ENCODE measurements around the gene OR7G3.

Gene OR7G3

GRCh38 chr19:9165261-9165660 lies 38.5 kb upstream of the OR7G3 start:
- Histone ChIP-seq H3K9ac (ENCODE audit: low read length) (no peak overlapping the region), H3K36me3 (ENCODE audit: control insufficient read depth in 1 of 2, insufficient read depth in 2 of 2, low read length in 2 of 2) (peaks cover 30 to 36% of the 10 kb centered on the region in 2 experiments), H2BK120ac (ENCODE audit: insufficient read depth, low read length, poor library complexity) (no peak overlapping the region), H2BK12ac (ENCODE audit: low read length) (no peak overlapping the region), H2BK5ac (ENCODE audit: low read depth, low read length, poor library complexity) (no peak overlapping the region), H4K12ac (ENCODE audit: low read depth, low read length) (no peak overlapping the region), H4K91ac (ENCODE audit: low read depth, low read length) (no peak overlapping the region), H3K4ac (ENCODE audit: low read depth, low read length) (no peak overlapping the region), H2AK5ac (ENCODE audit: low read length) (no peak overlapping the region), H3K79me1 (ENCODE audit: low read length) (no peaks in the 10 kb centered on the region), H3K14ac (ENCODE audit: low read length) (no peak overlapping the region), H3K79me2 (ENCODE audit: control insufficient read depth, insufficient read depth, low read length, poor library complexity) (no peaks in the 10 kb centered on the region), H3K23ac (ENCODE audit: low read length) (no peak overlapping the region), H4K8ac (ENCODE audit: low read depth, low read length) (no peak overlapping the region), H3K27ac (ENCODE audit: low read depth, low read length) (no peak overlapping the region), H2AFZ (ENCODE audit: insufficient read depth, low read length, poor library complexity) (no peak overlapping the region), H3K4me3 (ENCODE audit: low read depth, low read length) (no peak overlapping the region), H3K18ac (ENCODE audit: low read length) (no peak overlapping the region), H3K27me3 (ENCODE audit: insufficient read depth, low read length) (no peaks in the 10 kb centered on the region), H3K9me3 (ENCODE audit: insufficient read depth, low read depth, low read length) (peaks cover 12% of the 10 kb centered on the region), H3K4me1 (ENCODE audit: control insufficient read depth in 1 of 2, insufficient read depth in 2 of 2, low read length in 2 of 2) (no peaks in the 10 kb centered on the region), H3K4me2 (ENCODE audit: low read length) (no peak overlapping the region)
- no peak for DNase-seq
- no CpG with 5 or more reads among the region's 3 CpGs for WGBS (ENCODE audit: extremely low coverage, insufficient coverage, insufficient read length)

GRCh38 chr19:9161427-9161826 lies 34.7 kb upstream of the OR7G3 start:
- no peak overlapping the region for H3K23ac ChIP-seq (ENCODE audit: low read length)
- no peak overlapping the region for H2BK12ac ChIP-seq (ENCODE audit: low read length)
- no peaks in the 10 kb centered on the region for H3K79me1 ChIP-seq (ENCODE audit: low read length)
- H3K14ac ChIP-seq (ENCODE audit: low read length), result no peak overlapping the region
- DNase-seq, result no peak
- no peak overlapping the region for H2AFZ ChIP-seq (ENCODE audit: insufficient read depth, low read length, poor library complexity)
- no peak overlapping the region for H4K12ac ChIP-seq (ENCODE audit: low read depth, low read length)
- no CpG with 5 or more reads among the region's 12 CpGs for WGBS (ENCODE audit: extremely low coverage, insufficient coverage, insufficient read length)
- H4K91ac ChIP-seq (ENCODE audit: low read depth, low read length), result no peak overlapping the region
- H3K27me3 ChIP-seq (ENCODE audit: insufficient read depth, low read length), result no peaks in the 10 kb centered on the region
- no peak overlapping the region for H3K4me2 ChIP-seq (ENCODE audit: low read length)
- H3K79me2 ChIP-seq (ENCODE audit: control insufficient read depth, insufficient read depth, low read length, poor library complexity), result no peaks in the 10 kb centered on the region
- no peak overlapping the region for H2BK120ac ChIP-seq (ENCODE audit: insufficient read depth, low read length, poor library complexity)
- peaks cover 61 to 71% of the 10 kb centered on the region in 2 experiments for H3K36me3 ChIP-seq (ENCODE audit: control insufficient read depth in 1 of 2, insufficient read depth in 2 of 2, low read length in 2 of 2)
- H2AK5ac ChIP-seq (ENCODE audit: low read length), result no peak overlapping the region
- no peak overlapping the region for H2BK5ac ChIP-seq (ENCODE audit: low read depth, low read length, poor library complexity)
- no peak overlapping the region for H4K8ac ChIP-seq (ENCODE audit: low read depth, low read length)
- no peak overlapping the region for H3K27ac ChIP-seq (ENCODE audit: low read depth, low read length)
- no peaks in the 10 kb centered on the region for H3K4me1 ChIP-seq (ENCODE audit: control insufficient read depth in 1 of 2, insufficient read depth in 2 of 2, low read length in 2 of 2)
- no peak overlapping the region for H3K18ac ChIP-seq (ENCODE audit: low read length)
- peaks cover 20% of the 10 kb centered on the region for H3K9me3 ChIP-seq (ENCODE audit: insufficient read depth, low read depth, low read length)
- H3K4ac ChIP-seq (ENCODE audit: low read depth, low read length), result no peak overlapping the region
- H3K9ac ChIP-seq (ENCODE audit: low read length), result no peak overlapping the region
- H3K4me3 ChIP-seq (ENCODE audit: low read depth, low read length), result no peak overlapping the region

DNA sequence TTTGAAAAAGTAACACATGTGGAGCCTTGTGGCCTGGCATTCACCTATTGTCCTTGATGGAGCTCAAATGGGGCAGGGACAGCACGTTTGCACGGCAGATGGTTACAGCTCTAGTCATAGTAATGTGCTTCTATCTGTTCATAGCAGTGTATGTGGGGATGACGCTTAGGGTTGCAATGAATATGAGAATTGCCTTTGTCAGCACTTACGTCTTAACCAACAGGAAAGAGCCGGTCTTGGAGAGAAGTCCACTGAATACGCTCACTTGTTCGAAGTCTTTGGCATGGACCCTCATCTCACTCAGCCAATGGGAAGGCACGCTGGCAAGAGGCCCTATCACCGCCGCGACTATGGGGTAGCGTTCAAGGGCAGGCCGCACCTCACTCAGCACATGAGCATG lies 33.1 kb upstream of the OR7G3 start:
- Histone ChIP-seq H2BK120ac (ENCODE audit: insufficient read depth, low read length, poor library complexity) (no peak overlapping the region), H3K18ac (ENCODE audit: low read length) (no peak overlapping the region), H3K4me1 (ENCODE audit: control insufficient read depth in 1 of 2, insufficient read depth in 2 of 2, low read length in 2 of 2) (no peaks in the 10 kb centered on the region), H3K4ac (ENCODE audit: low read depth, low read length) (no peak overlapping the region), H2AFZ (ENCODE audit: insufficient read depth, low read length, poor library complexity) (no peak overlapping the region), H3K9ac (ENCODE audit: low read length) (no peak overlapping the region), H3K4me2 (ENCODE audit: low read length) (no peak overlapping the region), H3K14ac (ENCODE audit: low read length) (no peak overlapping the region), H4K12ac (ENCODE audit: low read depth, low read length) (no peak overlapping the region), H2BK5ac (ENCODE audit: low read depth, low read length, poor library complexity) (no peak overlapping the region), H3K79me2 (ENCODE audit: control insufficient read depth, insufficient read depth, low read length, poor library complexity) (no peaks in the 10 kb centered on the region), H2AK5ac (ENCODE audit: low read length) (no peak overlapping the region), H3K9me3 (ENCODE audit: insufficient read depth, low read depth, low read length) (peaks cover 23% of the 10 kb centered on the region), H3K36me3 (ENCODE audit: control insufficient read depth in 1 of 2, insufficient read depth in 2 of 2, low read length in 2 of 2) (peaks cover 68 to 80% of the 10 kb centered on the region in 2 experiments), H3K79me1 (ENCODE audit: low read length) (no peaks in the 10 kb centered on the region), H3K23ac (ENCODE audit: low read length) (no peak overlapping the region), H4K91ac (ENCODE audit: low read depth, low read length) (no peak overlapping the region), H3K27me3 (ENCODE audit: insufficient read depth, low read length) (no peaks in the 10 kb centered on the region), H3K27ac (ENCODE audit: low read depth, low read length) (no peak overlapping the region), H3K4me3 (ENCODE audit: low read depth, low read length) (no peak overlapping the region), H2BK12ac (ENCODE audit: low read length) (no peak overlapping the region), H4K8ac (ENCODE audit: low read depth, low read length) (no peak overlapping the region)
- no peak for DNase-seq
- WGBS (ENCODE audit: extremely low coverage, insufficient coverage, insufficient read length), result no CpG with 5 or more reads among the region's 13 CpGs

GRCh38 chr19:9156304-9156703 lies 29.6 kb upstream of the OR7G3 start:
- no peak for DNase-seq
- Histone ChIP-seq H2BK120ac (ENCODE audit: insufficient read depth, low read length, poor library complexity) (no peak overlapping the region), H3K4me2 (ENCODE audit: low read length) (no peak overlapping the region), H3K9ac (ENCODE audit: low read length) (no peak overlapping the region), H4K91ac (ENCODE audit: low read depth, low read length) (no peak overlapping the region), H3K4me3 (ENCODE audit: low read depth, low read length) (no peak overlapping the region), H3K27me3 (ENCODE audit: insufficient read depth, low read length) (no peaks in the 10 kb centered on the region), H2BK12ac (ENCODE audit: low read length) (no peak overlapping the region), H3K4ac (ENCODE audit: low read depth, low read length) (no peak overlapping the region), H3K23ac (ENCODE audit: low read length) (no peak overlapping the region), H2BK5ac (ENCODE audit: low read depth, low read length, poor library complexity) (no peak overlapping the region), H4K12ac (ENCODE audit: low read depth, low read length) (no peak overlapping the region), H3K4me1 (ENCODE audit: control insufficient read depth in 1 of 2, insufficient read depth in 2 of 2, low read length in 2 of 2) (no peaks in the 10 kb centered on the region), H3K9me3 (ENCODE audit: insufficient read depth, low read depth, low read length) (peaks cover 27% of the 10 kb centered on the region), H4K8ac (ENCODE audit: low read depth, low read length) (no peak overlapping the region), H3K27ac (ENCODE audit: low read depth, low read length) (no peak overlapping the region), H3K79me1 (ENCODE audit: low read length) (no peaks in the 10 kb centered on the region), H3K14ac (ENCODE audit: low read length) (no peak overlapping the region), H3K18ac (ENCODE audit: low read length) (no peak overlapping the region), H2AFZ (ENCODE audit: insufficient read depth, low read length, poor library complexity) (no peak overlapping the region), H3K36me3 (ENCODE audit: control insufficient read depth in 1 of 2, insufficient read depth in 2 of 2, low read length in 2 of 2) (peaks cover 55 to 63% of the 10 kb centered on the region in 2 experiments), H2AK5ac (ENCODE audit: low read length) (no peak overlapping the region), H3K79me2 (ENCODE audit: control insufficient read depth, insufficient read depth, low read length, poor library complexity) (peaks cover 3% of the 10 kb centered on the region)
- no CpG with 5 or more reads among the region's 1 CpG for WGBS (ENCODE audit: extremely low coverage, insufficient coverage, insufficient read length)
